GM21367 (cell line): Measurements from ENCODE around the gene LARGE1.

Source experiments
- ATAC-seq: cut with Tn5 transposase; IDR thresholded peaks from one replicate; pipeline ENCODE4 v1.9.1; 2021; ENCODE audit not compliant: unreplicated experiment

The LARGE1 gene

GRCh38 chr22:33455036-33455435 lies 465.2 kb downstream of the LARGE1 start:
- no peak for ATAC-seq

- no peak for ATAC-seq
Measured at GRCh38 chr22:33451866-33452469, 468.3 kb downstream of the LARGE1 start.

DNA sequence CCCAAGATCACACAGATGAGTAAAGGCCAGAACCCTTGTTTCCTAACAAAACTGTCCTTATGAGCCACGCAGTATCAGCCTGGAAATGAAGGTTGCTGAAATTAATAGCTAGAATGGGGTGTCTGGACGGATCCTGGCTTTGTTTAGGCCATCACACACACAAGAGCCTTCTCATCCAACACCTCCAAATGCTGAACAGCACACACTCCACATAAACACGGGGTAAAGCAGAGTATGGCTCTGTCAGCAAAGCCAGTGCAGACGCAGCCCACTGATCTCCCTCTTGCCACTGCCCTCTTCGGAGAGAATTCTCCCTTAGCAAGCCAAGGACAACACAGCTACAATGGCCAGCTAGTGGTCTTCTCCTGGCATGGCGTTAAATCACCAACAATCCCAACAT lies 469.5 kb downstream of the LARGE1 start:
- ATAC-seq: no peak

DNA sequence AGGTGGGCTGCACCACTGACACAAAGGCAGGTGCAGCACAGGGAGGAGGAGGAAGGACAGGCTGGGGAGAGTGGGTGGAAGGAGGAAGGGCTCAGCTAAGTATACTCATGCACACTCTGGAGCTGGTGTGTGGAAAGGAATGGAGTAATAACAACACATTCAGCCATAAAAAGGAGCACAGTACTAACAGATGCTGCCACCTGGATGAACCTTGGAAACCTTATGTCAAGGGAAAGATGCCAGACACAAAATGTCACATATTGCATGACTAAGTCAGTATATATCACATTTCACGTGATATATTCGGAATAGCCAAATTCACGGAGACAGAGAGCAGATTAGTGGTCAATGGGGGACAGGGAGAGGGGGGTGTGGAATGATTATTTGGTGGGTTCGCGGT lies 472.5 kb downstream of the LARGE1 start:
- ATAC-seq: no peak

DNA sequence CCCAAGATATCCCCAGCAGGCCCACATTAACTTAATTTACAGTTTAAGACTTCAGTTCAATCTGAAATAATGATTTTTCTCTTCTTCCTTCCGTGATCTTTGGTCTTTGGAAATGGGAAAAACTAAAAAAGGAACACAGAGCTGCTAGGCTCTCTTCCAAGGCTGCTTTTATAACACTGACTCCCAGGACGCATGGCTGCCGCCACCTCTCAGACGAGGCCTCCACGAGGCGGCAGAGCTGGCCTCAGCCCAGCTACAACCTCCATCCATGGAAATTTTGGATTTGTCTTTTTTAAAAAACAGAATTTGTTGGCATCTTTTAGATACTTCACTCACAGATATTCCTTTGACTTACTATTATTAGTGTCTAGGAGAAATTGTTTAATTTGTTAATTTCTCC lies 476.6 kb downstream of the LARGE1 start:
- ATAC-seq: no peak

DNA sequence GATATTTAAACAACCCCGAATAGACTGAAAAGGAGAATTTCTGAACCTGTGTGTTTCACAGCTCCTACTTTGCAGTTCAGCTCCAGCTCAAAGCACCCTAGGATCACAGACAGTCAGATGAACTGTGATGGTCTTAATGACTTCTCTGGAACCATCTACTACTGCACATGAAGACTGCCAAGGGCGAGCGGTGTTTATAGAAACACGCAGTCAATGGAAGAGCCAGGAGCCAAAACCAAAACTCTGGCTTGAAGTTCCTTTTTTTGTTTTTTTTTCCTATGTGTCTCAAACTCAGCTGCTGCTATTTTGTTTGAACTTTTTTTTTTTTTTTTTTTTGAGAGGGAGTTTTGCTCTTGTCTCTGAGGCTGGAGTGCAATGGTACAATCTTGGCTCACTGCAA lies 479.5 kb downstream of the LARGE1 start:
- no peak for ATAC-seq

GRCh38 chr22:33438273-33438672 lies 482.0 kb downstream of the LARGE1 start:
- no peak for ATAC-seq

- no peak for ATAC-seq
Measured at GRCh38 chr22:33431300-33431699, 489.0 kb downstream of the LARGE1 start.

DNA sequence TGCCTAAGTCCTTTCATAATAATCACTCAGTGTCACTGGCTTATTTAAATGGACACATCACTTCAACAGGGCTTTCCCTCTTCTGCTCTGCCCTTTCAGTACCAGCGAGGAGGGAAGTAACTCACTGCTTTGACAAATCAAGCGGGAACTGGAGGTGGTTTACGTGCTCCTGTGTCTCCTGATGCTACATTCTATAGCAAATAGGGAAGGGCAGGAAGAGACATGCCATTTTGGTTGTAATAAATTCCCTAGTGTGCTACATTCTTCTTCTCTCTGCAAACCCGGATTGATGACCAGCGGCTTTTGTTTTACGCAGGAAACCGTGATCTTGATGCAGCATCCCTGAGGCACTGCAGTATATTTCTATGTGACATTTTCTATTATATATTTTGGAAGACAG lies 491.0 kb downstream of the LARGE1 start:
- no peak for ATAC-seq

DNA sequence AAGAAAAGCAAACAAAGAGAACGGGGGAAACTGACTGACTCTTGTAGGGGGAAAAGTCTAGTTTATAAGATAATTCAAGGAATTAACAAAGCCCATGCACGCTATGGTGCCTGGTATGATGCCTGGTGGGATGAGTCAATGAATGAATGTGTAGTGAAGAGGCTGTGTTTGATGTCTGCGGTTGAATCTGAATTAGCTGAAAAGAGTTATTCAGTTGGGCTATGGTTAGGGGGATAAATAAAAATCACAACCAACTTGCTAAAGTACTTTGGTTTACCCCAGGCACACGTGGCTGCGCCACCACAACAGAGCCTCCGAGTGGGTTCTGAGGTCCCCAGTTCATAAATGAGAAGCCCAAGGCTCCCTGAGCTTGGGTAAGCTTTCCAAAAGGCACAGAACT lies 492.8 kb downstream of the LARGE1 start:
- ATAC-seq: no peak

- no peak for ATAC-seq
Measured at GRCh38 chr22:33426451-33426850, 493.8 kb downstream of the LARGE1 start.

GRCh38 chr22:33421859-33422258 lies 498.4 kb downstream of the LARGE1 start:
- no peak for ATAC-seq

DNA sequence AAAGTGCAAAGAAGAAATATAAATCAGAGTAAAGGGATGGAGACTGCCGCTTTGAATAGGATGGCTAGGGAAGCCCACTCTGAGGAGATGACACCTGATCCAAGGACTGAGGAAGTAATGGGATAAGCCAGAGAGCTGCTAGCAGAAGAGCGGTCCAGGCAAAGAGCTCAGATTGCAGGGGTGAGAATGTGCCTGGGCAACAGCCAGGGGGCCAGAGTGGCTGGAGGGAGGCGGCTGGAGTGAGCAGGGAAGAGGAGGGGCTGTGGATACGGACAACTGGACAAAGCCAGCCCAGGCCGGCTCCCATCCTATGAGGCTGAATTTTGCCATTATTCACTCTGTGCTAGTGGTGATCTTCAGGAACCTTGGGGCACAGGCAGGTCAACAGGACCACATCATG lies 501.8 kb downstream of the LARGE1 start:
- no peak for ATAC-seq

DNA sequence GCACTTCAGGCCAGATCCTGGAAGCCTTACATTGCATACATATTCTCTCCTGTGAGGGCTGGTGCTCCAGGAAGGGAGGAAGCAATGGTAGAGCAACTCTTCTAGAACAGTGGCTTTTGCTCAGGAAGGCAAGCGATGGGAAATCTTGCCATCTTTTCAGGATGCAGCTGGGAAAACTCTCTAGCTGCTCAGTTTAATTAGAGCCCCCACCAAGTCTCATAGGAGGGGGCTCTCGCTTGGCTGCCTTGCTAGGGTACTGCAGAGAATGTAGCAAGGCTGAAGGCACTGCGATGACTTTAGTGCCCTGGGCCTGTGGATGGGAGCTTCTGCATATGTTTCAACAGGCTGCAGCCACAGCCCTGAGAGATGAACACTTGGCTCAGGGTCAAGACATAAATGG lies 504.9 kb downstream of the LARGE1 start:
- no peak for ATAC-seq

DNA sequence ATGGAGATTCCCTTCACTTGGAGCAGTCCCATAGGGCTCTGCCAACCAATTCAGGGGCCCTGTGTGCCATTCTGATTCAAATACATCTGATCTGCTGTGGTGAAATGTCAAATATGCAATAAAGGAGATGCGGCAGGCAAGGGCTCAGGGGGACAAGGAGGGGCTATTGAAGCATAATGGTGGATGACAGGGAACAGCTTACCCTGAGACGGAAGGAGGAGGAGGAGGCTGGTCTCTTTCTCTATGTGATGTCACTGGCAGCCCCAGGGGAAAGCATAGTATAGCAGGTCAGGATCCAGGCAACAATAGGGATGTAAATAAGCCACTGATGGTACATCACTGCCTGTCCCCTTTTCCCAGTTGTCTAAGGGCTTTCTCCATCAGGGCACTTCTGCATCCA lies 511.2 kb downstream of the LARGE1 start:
- ATAC-seq: no peak

GRCh38 chr22:33405194-33405593 lies 515.1 kb downstream of the LARGE1 start:
- no peak for ATAC-seq

- no peak for ATAC-seq
Measured at GRCh38 chr22:33404723-33405122, 515.6 kb downstream of the LARGE1 start.

- no peak for ATAC-seq
Measured at GRCh38 chr22:33402325-33402724, 518.0 kb downstream of the LARGE1 start.

- no peak for ATAC-seq
Measured at GRCh38 chr22:33401291-33401690, 519.0 kb downstream of the LARGE1 start.

- ATAC-seq: no peak
Measured at GRCh38 chr22:33400891-33401290, 519.4 kb downstream of the LARGE1 start.

- no peak for ATAC-seq
Measured at GRCh38 chr22:33400061-33400840, 520.0 kb downstream of the LARGE1 start.

DNA sequence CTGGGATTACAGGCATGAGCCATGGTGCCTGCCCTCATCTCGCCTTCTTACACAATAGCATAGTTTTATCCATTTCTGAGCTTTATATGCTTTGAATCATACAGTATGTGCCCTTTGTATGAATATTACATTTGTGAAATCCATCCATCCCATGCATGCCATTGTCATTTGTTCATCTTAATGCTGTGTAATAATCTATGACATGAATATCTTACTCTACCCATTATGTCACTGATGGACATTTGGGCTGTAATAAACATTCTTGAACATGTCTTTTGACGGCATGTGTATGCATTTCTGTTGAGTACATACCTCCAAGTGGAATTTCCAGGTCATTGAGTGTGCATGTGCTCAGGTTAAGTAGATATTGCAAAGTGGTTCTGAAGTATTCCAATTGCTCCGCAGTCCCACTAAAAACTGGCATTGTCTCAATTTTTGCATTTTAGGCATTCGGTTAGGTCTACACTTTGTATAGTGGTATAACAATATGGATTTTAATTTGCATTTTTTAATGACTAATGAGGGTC lies 522.8 kb downstream of the LARGE1 start:
- ATAC-seq: no peak

GRCh38 chr22:33393432-33393831 lies 526.8 kb downstream of the LARGE1 start:
- no peak for ATAC-seq
